Aorta (tissue), 5 donors: ENCODE data around the gene YY1. TPM values are rescaled to one million over a fixed set of nuclear protein-coding genes. Genes with fewer than 3 reads are reported as not detected.
"Not testable (repeated sequence)": the region's sequence is repeated elsewhere in the genome, so short reads cannot be mapped to it uniquely, and the experiment has no call there.

ENCODE experiments used
- ATAC-seq: fragments of 200-7000 bp; cut with Tn5 transposase; one replicate; pipeline ENCODE4 v1.9.1; 2022; ENCODE audit warnings: moderate library complexity; ENCODE audit not compliant: low FRiP score
- DNase-seq, 2 donors: peaks; one replicate each; pipeline ENCODE4 v3.0.0-alpha.2; 2020
- H3K27ac ChIP-seq, 2 donors: one replicate each; pipeline ENCODE4 v1.5.1; 2013; ENCODE audit warnings: low read length in 2 of 2, mild to moderate bottlenecking in 2 of 2, moderate library complexity in 2 of 2, control low read depth in 1 of 2, inconsistent platforms in 1 of 2, low read depth in 1 of 2
- H3K27me3 ChIP-seq, 2 donors: one replicate each; pipeline ENCODE4 v1.6.1; 2013; ENCODE audit warnings: control low read depth in 1 of 2, low read length in 1 of 2, mild to moderate bottlenecking in 1 of 2, moderate library complexity in 1 of 2; ENCODE audit not compliant: insufficient read depth in 2 of 2, control insufficient read depth in 1 of 2
- H3K36me3 ChIP-seq, 2 donors: one replicate each; pipeline ENCODE4 v1.6.1; 2013; ENCODE audit warnings: control low read depth in 1 of 2, low read length in 1 of 2, mild to moderate bottlenecking in 1 of 2; ENCODE audit not compliant: insufficient read depth in 2 of 2, control insufficient read depth in 1 of 2
- H3K4me1 ChIP-seq, 2 donors: one replicate each; pipeline ENCODE4 v1.6.1; 2013; ENCODE audit warnings: low read length in 2 of 2, control low read depth in 1 of 2, mild to moderate bottlenecking in 1 of 2, moderate library complexity in 1 of 2; ENCODE audit not compliant: insufficient read depth in 2 of 2, control insufficient read depth in 1 of 2
- H3K4me3 ChIP-seq, 2 donors: one replicate each; pipeline ENCODE4 v1.5.1; 2013; ENCODE audit warnings: low read length in 2 of 2, control low read depth in 1 of 2, mild to moderate bottlenecking in 1 of 2
- H3K9me3 ChIP-seq: one replicate; pipeline ENCODE4 v1.6.1; 2013; ENCODE audit warnings: mild to moderate bottlenecking, low read length; ENCODE audit not compliant: control insufficient read depth
- WGBS, 2 donors: extraction: QIAGEN DNeasy Blood & Tissue Kit; methylation state at CpG; one replicate each; pipeline ENCODE4 v1.1.7; 2013; 5-methylcytosine and 5-hydroxymethylcytosine counted together
- intact Hi-C, 2 donors: fragments of 100-400 bp; cut with DNase I; formaldehyde crosslinking; loops; one replicate each; pipeline versions ENCODE4 v1.14.2 to v1.15.0; 2022
- polyA plus RNA-seq, 2 donors: library from polyadenylated mRNA; stranded (reverse); fragments of 200-250 nt; gene quantifications; one replicate each; pipeline ENCODE4 v1.2.3, GENCODE V29; 2013
- total RNA-seq, 2 donors: library from RNA; stranded (reverse); fragmentation: NEBNext Ultra II Directional; extraction: Animal tissue kit (Norgen Biotek cat#: 25700); gene quantifications; one replicate each; pipeline ENCODE4 v1.2.1, GENCODE V29; 2021
- donor health status: healthy with polysubstance abuse.
- donor health status: Bipolar disorder and iron deficiency.
- donor health status: DM: no; HTN: no; CAD: no.
- donor health status: DM: no; HTN: no; CAD: no.
- donor health status: DM: yes; HTN: yes; CAD: no.

YY1 gene
- total and polyA plus RNA-seq, 4 donors, result 23.1 to 57.3 (median 41.0) TPM

GRCh38 chr14:100287998-100288295, 49.0 kb downstream of the YY1 start:
- intact Hi-C loops, result loop anchor here (5.0 kb wide), 1 partner anchor 89 kb away; the partner anchor contains the start of gene WDR25 (in 2 of the 2)
- not testable (repeated sequence) for ATAC-seq, DNase-seq

GRCh38 chr14:100288382-100289185, 49.6 kb downstream of the YY1 start:
- H3K4me1 ChIP-seq, result no peaks in the 10 kb centered on the region
- intact Hi-C loops, result loop anchor here (5.0 kb wide), 1 partner anchor 89 kb away; the partner anchor contains the start of gene WDR25 (in 2 of the 2)
- H3K4me3 ChIP-seq, result no peak overlapping the region
- peaks cover 0 to 2% of the 10 kb centered on the region in 2 donors for H3K36me3 ChIP-seq
- DNase-seq (peak in 1 of 2 donors; percentile 54), ATAC-seq (no peak)
- WGBS, 2 donors, result 78 to 79% methylated on average over 12 of the region's 12 CpGs
- no peaks in the 10 kb centered on the region for H3K9me3 ChIP-seq
- H3K27me3 ChIP-seq, result no peaks in the 10 kb centered on the region
- H3K27ac ChIP-seq, result no peak overlapping the region

More at GRCh38 chr14:100287998-100288295, 49.0 kb downstream of the YY1 start:
- not testable (repeated sequence) for H3K36me3 ChIP-seq, H3K4me1 ChIP-seq, H3K27me3 ChIP-seq, H3K27ac ChIP-seq, H3K4me3 ChIP-seq, H3K9me3 ChIP-seq
- WGBS, 2 donors, result 91% methylated on average over 8 of the region's 8 CpGs

GRCh38 chr14:100289916-100290606, 51.1 kb downstream of the YY1 start:
- intact Hi-C loops, result loop anchor here (5.0 kb wide), 1 partner anchor 87 kb away; the partner anchor contains the start of gene WDR25 (in 2 of the 2)
- DNase-seq (peak in 1 of 2 donors; percentile 47), ATAC-seq (no peak)
- Histone ChIP-seq H3K27me3 (no peaks in the 10 kb centered on the region), H3K9me3 (no peaks in the 10 kb centered on the region), H3K4me1 (no peaks in the 10 kb centered on the region), H3K27ac (no peak overlapping the region), H3K36me3 (peaks cover 0 to 2% of the 10 kb centered on the region in 2 donors), H3K4me3 (no peak overlapping the region)
- WGBS, 2 donors, result 72 to 73% methylated on average over 9 of the region's 9 CpGs

- peak; percentile 31 to 42 for DNase-seq
- WGBS, 2 donors, result 86 to 92% methylated on average over 12 of the region's 12 CpGs
Observed at GRCh38 chr14:100290607-100291304, 51.8 kb downstream of the YY1 start.

GRCh38 chr14:100291305-100292075, 52.5 kb downstream of the YY1 start:
- no peak overlapping the region for H3K4me3 ChIP-seq
- ATAC-seq, result no peak
- no peaks in the 10 kb centered on the region for H3K9me3 ChIP-seq
- H3K27ac ChIP-seq, result no peak overlapping the region
- peak; percentile 35 to 62 for DNase-seq
- whole genome bisulfite sequencing, 2 donors, result 91% methylated on average over 13 of the region's 13 CpGs
- intact Hi-C loops, result no loop called here
- peaks cover 0 to 2% of the 10 kb centered on the region in 2 donors for H3K36me3 ChIP-seq
- no peaks in the 10 kb centered on the region for H3K4me1 ChIP-seq
- no peaks in the 10 kb centered on the region for H3K27me3 ChIP-seq

More at GRCh38 chr14:100290607-100291304, 51.8 kb downstream of the YY1 start:
- Histone ChIP-seq H3K4me3 (no peak overlapping the region), H3K36me3 (peaks cover 0 to 2% of the 10 kb centered on the region in 2 donors), H3K27me3 (no peaks in the 10 kb centered on the region), H3K9me3 (no peaks in the 10 kb centered on the region), H3K27ac (no peak overlapping the region), H3K4me1 (no peaks in the 10 kb centered on the region)
- intact Hi-C loops, result no loop called here
- no peak for ATAC-seq

GRCh38 chr14:100292301-100292775, 53.4 kb downstream of the YY1 start:
- ATAC-seq, result no peak
- DNase-seq, result peak; percentile 31 to 61
- intact Hi-C loops, result no loop called here

GRCh38 chr14:100292776-100293461, 54.0 kb downstream of the YY1 start:
- ATAC-seq (no peak), DNase-seq (peak; percentile 48 to 72)
- intact Hi-C loops, result no loop called here
- H3K4me3 ChIP-seq, result no peak overlapping the region
- no peaks in the 10 kb centered on the region for H3K4me1 ChIP-seq
- no peaks in the 10 kb centered on the region for H3K9me3 ChIP-seq
- peaks cover 0 to 2% of the 10 kb centered on the region in 2 donors for H3K36me3 ChIP-seq
- 94 to 95% methylated on average over 40 to 42 of the region's 42 CpGs for WGBS, 2 donors
- H3K27me3 ChIP-seq, result no peaks in the 10 kb centered on the region
- H3K27ac ChIP-seq, result no peak overlapping the region

More at GRCh38 chr14:100292301-100292775, 53.4 kb downstream of the YY1 start:
- no peak overlapping the region for H3K4me3 ChIP-seq
- peaks cover 0 to 2% of the 10 kb centered on the region in 2 donors for H3K36me3 ChIP-seq
- 95 to 98% methylated on average over 58 to 61 of the region's 61 CpGs for WGBS, 2 donors
- no peaks in the 10 kb centered on the region for H3K4me1 ChIP-seq
- no peak overlapping the region for H3K27ac ChIP-seq
- no peaks in the 10 kb centered on the region for H3K27me3 ChIP-seq
- no peaks in the 10 kb centered on the region for H3K9me3 ChIP-seq
